ENCODE measurements around the gene UBASH3B.

- TF ChIP-seq CTCF (IDR thresholded peaks at IDR 0.05) (no peak), POLR2A (IDR thresholded peaks at IDR 0.05) (no peak), POLR2AphosphoS5 (IDR thresholded peaks at IDR 0.05) (no peak), EP300 (IDR thresholded peaks at IDR 0.05) (no peak)
These were observed 14.6 kb downstream of the UBASH3B start for GRCh38 chr11:122670131-122670530.
